Activated T-cell treated with anti-CD3 and anti-CD28 coated beads, Interleukin-2, amount 50 U/mL, for 1 hour (primary cell): ENCODE results near the gene SLC17A2.

Source experiments
- DNase-seq: peaks from one replicate; pipeline ENCODE4 v3.0.0-alpha.2; 2020

The SLC17A2 gene

DNA sequence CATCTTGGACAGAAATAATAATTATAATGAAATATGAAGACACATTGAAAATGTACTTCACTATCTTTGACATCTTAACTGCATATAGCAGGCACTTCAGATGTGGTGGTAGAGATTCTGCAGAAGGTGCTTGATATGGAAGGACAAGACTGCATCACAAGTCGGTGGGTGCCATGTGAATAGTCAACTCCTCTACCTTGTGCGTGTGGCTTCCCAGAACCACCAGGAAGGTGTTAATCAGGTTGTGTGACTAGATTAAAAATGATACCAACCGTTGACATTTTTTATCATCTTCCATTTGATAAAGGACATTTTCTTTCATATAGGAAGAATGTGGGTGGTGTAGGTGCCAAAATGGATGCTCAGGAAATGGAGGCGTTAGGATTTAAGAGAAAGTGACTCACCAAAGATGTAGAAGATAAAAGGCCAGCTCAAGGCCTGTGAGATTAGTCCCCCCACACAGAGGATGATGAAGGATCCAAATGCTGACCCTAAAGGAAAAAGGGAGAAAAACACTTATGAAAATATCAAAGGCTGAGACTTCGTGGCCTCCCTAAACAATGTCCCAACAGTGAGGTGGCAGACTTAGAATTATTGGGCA lies 12.3 kb downstream of the SLC17A2 start:
- DNase-seq: no peak

DNA sequence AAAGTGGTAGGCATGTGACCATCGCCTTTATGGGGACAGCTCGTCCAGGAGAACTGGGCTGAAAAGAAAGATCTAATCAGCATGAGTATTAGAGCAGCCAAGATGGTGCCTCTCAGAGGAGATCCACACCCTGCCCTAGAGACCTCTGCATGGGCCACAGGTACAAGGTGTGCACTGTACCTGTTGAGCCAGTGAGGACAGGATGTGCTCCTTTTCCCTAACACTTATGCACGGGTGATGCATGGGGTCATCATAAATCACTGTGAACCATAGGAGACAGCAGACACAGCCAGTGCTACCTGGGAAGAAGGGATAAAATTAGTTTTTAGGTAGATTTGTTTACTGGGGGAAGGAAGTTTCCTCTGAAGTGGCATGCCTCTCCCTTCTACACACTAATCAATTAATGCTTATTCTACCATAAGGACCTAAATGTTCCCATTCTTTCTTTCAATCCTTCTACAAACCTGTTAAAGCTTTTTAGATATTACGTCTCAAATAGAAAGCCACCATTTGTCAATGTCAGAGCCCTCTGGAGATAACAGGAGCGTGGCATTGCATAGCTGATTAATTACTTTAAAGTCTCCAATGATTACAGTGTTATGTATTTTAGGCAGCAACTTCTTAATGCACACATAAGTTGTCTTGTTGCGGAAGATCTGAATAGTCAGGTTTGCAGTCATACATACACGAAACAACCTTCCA lies 13.6 kb downstream of the SLC17A2 start:
- DNase-seq: no peak

DNA sequence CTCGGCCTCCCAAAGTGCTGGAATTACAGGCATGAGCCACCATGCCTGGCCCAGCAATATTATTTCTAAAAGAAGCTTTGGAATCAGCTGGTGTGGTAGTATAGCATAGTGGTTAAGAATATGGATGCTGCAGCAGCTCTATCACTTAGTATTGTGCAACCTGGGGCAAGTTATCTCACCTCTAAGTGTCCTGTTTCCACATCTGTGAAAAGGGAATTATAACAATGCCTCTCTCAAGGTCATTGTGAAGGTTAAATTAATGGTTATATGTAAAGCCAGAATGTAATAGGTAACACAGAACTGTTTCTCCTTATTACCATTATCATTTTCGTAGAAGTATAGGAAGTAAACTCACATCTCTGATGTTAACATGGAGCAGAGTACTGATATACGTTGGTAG lies 14.2 kb downstream of the SLC17A2 start:
- DNase-seq: no peak

DNA sequence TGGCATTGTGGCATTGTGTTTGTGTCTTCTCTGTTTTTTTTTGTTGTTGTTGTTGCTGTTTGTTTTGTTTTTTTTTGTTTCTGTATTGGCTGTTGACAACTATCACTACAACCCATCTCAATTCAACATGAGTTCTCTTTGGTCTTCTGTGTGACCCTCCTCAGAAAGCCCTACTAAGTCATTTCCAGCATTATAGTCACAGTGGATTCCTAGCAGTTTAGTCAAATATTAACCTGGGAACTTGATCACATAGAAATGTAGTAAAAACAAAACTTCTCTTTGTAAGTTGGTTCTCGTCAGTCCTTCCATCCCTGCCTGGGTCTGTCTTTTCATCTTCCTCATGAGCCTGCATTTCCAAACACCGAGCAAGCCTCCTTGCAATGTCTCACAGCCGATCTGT lies 16.8 kb downstream of the SLC17A2 start:
- DNase-seq: no peak

DNA sequence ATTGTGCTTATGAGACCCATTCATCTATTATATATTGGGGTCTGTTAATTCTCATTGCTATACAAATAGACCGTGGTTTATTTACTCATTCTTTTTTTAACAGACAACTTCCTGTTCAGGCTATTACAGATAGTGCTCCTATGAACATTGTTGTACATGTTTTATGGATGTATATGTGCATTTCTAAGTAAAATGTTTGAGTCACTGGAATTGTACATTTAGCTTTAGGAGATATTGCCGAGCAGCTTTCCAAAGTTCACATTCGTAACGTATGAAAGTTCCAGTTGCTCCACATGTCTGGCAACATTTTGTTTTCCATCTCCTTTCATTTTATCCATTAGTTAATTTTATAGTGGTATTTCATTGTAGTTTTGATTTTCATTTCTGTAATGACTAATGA lies 19.1 kb downstream of the SLC17A2 start:
- DNase-seq: no peak

DNA sequence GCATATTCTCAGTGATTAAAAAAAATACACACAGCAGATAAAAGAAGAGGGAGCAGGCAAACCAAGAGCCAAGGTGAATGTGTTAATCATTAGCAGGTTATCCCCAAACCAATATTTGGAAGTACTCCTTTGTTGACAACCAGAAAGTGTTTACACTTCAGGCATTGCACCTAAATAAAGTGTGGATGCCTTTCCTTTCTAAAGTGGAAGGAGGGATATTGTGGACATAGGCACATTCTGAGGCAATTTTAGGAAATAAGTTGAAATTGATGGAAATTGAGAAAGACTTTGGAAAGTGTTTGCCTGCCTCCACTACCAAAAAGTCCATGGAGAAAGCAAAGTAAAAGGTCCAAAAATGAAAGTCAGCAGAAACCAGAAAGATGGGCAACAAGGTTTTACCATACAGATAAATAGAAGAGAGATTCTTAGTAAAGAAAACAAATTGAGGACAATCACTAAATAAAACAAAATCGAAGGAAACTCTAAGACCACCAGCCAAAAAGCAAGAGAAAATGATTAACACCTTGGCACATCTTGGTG lies 22.9 kb downstream of the SLC17A2 start:
- no peak for DNase-seq

DNA sequence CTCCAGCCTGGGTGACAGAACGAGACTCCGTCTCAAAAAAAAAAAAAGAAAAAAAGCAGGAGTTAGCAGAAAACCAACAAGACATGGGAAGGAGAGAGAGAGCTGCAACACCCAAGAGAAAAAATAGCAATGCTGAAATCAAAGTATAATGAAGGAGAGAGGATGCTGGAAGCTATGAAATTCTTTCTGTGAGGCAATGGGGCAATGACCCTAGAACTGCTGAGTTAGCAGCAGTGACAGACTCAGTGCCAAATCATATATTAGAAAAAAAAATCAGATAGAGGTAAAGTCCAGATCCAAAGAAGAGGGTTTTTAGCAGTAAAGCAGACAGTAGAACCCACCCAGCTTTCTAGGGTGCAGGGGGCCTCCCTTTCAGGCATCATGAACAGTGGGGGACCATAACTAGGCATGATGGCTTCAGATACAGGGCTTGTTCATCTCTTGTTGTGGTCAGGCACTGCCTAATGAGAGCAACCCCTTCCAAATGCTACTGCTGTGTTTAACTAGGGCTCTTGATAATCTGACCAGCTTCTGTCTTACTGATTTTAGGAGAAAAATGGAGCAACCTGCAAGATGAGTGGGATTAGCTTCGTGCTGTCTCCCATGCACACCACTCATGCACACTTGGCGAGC lies 26.9 kb downstream of the SLC17A2 start:
- DNase-seq: no peak

DNA sequence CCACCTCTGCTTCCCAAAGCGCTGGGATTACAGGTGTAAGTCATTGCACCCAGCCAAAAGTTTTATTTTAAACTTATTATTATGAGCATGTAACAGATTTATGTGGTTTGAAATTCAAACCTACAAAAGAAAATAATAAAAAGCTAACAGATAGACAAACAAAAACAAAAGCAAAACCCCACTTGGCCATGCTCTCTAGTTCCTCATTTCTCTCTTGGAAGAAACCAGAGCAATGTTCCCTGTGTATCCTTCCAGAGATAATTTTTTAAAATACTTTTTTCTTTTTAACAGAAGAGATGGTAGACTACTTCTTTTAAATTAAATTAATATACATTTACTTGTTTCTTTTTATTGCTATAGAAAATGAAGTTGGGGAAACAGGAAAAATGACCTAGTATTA lies 28.4 kb downstream of the SLC17A2 start:
- DNase-seq: no peak

DNA sequence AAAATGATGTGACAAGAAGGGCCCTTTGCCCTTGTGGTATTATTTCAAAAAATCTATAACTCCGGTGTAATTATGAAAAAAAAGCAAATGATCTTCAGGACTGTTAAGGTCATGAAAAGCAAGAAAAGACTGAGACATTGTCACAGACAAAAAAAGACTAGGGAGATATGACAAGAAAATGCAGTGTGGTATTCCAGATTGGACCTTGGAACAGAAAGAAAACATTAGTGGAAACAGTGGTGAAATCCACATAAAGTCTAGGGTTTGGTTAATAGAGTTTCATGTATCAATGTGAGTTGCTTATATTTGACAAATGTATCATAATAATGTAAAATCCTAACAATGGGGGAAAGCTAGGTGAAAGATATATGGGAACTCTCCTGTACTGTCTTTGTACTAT lies 29.6 kb downstream of the SLC17A2 start:
- DNase-seq: no peak

DNA sequence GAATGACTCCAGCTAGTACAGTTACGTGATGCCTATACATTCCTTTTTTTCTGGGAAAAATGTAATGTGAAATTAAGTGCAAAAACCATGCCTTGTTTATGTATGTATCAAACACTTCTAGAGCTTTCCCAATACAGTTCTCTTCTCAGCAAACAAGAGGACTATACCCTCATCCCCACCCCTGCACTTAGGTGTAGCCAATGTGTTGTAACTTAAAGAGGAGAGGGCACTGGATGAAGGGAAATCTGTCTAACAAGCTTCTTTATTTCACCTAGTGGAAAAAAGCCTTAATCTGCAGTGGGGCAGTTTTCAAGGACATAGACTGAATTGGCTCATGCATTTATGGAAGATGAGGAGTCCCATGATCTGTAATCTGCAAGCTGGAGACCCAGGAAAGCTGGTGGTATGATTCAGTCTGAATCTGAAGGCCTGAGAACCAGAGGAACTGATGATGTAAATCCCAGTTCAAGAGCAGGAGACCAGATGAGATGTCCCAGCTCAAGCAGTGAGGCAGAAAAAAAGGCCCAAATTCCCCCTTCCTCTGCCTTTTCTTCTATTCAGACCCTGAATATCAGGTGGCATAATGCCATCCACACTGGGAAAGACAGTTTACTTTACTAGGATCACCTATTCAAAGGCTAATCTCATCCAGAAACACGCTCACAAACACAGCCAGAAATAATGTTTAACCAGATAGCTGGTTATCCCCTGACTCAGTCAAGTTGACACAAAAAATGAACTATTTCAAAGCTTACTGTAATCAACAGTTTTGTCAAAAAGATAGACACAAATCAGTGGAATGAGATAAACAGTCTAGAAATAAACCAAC lies 30.7 kb downstream of the SLC17A2 start:
- DNase-seq: no peak

DNA sequence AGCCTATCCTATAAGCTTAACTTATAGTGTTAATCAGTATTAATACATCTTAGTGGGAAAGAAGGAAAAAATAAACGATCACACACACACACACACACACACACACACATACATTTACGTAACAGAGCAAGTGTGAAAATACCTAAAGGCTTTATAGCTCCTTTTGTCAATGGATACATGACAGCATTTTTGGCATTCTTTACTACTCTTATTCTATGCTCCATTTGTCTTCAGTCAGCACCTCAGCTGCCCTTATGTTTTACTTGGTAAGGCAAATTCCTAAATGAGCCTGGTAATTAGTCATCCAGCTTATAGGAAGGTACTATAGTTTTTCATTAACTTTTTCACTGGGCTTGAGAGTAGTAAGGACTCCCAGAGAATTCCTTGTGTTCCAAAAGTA lies 31.4 kb downstream of the SLC17A2 start:
- no peak for DNase-seq

DNA sequence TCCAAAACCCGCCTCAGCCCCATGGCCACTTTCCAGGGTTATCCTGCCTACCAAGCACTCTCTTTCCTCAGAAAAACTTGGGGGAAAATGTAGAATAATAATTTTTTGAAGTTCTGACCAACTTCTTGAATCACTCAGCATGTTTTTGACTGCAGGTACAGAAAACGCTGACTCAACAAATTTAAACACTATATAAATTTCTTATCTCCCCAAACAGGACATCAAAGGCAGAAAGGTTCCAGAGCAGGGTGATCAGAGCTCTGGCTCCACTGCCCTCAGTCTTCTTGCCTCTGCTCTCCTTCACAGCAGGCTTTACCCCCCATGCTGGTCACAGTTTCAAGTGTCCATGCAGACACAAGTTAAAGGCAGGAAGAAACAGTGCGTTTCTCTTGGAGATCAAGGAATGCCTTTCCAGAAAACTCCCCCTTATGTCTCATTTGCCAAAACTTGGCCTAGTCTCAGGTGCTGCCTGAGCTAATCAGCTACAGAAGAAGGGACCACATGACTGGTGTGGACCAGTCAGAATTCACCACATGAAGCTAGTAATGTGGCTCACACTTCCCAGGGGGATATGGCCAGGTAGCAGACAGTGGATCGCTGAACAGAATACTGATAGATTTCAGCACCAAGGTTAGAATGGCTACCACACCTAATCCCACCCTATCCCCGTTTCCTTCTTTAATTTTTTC lies 32.1 kb downstream of the SLC17A2 start:
- DNase-seq: no peak

DNA sequence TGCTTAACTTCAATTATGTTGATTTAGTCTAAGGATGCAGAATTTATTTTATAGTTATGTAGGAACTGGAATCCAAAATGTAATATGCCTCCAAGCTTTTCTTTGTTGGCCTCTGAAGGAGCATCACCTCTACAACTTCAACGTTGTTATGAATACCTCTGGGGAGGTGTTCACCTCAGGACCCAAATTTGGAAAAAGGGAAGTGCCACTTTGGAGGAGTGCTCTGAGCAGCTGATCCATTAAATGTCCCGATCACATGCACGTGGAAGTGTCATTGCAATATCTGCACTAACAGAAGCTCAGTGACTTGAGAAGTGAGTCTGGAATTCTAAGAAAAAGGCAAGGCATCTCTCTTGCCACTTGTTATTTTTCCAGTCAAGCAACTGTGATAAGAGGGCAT lies 34.2 kb downstream of the SLC17A2 start:
- no peak for DNase-seq

DNA sequence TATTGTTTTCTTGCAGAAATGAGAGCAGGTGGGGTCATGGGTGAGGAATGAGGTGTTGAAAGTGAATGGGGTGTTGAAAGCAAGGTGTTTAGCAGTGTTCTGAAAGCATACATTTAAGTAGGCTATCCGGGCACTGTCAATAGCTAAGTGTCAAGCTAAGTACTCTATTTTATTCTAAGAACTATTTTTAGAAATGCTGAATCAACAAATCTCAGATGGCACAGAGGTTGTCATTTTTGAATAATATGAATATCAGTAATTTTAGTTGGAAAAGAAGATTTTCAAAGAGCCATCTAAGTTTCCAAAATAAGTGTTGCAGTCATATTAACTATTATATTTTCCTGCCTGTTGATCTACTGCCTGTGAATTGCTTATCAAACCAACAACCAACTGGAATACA lies 34.7 kb downstream of the SLC17A2 start:
- DNase-seq: no peak

DNA sequence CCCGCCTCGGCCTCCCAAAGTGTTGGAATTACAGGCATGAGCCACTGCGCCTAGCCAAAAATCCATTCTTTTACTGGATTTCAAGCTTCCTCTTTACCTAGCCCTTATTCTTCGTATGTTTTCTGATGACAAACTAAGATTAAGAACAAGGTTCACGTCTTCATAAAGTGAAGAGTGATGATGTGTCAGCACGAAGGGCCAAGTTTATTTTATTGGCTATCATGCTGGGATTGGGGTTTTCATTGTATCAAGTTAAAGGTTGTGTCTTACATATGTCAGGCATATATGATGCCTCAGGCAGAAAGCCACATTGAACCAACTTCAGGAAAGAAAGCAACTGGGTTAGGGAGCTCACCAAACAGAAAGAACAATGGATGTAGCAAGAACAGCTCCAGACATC lies 36.7 kb downstream of the SLC17A2 start:
- no peak for DNase-seq

DNA sequence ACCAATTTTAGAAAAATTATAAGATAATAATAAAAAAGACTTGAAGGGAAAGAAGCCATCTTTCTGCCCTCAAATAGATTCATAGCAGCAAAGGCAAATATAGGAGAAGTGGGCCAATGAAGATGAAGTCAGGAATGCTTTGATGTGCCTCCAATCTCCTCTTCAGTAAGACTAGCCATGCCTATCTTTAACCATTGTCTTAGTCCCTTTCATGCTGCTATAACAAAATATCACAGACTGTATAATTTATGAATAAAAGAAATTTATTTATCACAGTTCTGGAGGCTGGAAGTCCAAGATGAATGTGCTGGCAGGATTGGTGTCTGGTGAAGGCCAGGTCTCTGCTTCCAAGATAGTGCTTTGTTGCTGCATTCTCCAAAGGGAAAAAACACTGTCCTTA lies 37.6 kb downstream of the SLC17A2 start:
- no peak for DNase-seq

DNA sequence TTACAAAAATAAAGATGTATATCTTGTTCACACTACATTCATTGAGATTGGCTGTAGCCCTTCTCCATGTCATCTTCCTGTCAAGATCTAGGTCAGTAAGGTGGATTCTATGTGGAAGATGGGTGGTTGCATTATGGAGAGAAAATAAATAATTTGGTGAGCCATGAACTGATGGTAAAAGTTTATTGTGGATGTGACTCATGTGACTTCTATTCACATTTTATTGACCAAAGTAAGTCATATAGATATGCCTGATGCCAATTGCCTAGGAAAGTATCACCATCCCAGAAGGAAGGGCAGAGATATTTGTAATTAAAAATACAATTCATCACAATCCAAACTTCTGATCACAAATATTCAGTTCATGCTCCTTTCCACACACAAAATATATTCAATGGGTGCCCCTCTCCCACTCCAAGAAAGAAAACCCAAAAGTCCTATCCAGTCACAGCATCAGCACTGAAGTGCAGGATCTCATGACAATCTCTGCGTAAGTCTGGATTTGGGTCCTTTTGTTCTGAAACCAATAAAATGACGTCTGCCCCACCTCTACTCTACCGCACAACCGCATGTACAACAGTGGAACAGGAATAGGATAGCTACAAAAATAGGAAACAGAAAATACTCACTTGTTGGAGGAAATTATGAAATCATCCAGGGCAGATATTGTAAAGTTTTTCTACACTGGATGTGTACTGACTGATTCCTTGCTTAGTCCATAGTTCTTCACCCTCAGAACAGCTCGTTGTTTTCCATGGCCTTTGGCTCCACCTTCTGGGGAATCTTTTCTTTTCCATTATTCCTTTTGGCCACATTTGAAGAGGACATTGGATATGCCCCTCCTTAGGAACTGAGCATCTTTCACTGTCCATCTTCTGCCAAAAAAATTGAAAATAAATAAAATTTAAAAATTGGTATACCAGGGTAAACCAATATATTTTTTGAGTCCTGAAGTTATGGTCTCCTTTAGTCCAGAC lies 40.3 kb downstream of the SLC17A2 start:
- DNase-seq: no peak

DNA sequence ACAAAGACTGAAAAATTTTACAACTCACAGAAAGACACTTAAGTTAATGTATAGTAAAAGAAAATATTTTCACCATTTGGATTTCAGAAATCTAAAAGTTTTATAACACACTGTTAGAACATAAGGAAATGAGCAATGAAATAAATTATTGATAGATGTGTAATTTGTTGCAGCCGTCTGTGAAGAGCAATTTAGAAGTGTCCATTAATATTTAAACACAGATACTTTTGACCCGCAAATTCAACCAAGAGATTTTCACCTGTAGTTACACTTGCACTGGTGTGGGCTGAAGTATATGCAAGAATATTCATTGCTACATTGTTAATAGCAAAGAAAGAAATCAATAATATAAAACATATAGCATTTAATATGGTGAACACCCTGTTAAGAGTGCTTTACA lies 41.9 kb downstream of the SLC17A2 start:
- no peak for DNase-seq

DNA sequence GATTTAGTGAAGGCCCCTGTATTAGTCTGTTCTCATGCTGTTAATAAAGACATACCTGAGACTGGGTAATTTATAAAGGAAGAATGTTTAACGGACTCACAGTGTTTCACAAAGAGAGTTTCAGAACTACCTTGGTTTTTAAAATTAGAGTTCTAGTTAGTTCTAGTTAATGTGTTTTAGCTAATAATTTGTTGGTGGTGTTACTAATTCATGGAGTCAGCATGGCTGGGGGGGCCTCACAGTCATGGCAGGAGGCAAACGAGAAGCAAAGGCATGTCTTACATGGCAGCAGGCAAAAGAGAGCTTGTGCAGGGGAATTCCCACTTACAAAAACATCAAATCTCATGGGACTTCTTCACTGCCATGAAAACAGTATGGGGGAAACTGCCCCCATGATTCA lies 44.4 kb downstream of the SLC17A2 start:
- DNase-seq: no peak

DNA sequence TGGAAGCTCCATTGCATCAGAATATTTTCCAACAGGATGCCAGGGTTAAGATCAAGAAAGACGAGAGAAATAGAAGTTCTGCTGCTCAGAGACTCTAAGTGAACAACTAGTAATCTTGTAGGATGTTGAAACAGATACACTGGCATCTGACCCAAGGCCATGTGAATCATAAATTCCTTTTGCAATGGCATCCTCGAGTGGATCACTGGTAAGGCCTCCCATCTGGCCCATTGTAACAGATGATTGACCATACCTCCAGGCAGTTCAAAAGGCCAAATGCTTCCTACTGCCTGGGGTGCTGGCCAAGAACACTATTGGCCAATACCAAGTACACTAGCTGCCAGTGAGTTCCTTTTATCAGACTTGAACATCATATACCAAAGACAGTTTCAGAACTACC lies 46.5 kb downstream of the SLC17A2 start:
- no peak for DNase-seq

DNA sequence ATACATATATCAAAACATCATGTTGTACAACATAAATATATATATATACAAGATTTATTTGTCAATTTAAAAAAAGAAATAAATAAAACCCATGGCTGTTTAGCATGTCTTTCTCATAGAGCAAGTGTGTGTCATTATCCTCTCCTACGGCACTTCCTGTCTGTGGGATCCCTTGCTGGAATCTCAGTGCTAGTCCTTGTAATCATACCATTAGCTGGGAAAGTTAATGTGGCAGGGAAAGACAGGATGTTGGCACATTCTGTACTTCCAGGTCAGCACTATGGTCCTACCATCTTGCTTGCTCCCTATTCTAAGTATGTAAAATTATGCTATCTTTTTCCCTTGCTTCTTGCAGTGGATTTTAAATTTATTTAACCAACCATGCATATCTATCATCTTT lies 47.0 kb downstream of the SLC17A2 start:
- no peak for DNase-seq

DNA sequence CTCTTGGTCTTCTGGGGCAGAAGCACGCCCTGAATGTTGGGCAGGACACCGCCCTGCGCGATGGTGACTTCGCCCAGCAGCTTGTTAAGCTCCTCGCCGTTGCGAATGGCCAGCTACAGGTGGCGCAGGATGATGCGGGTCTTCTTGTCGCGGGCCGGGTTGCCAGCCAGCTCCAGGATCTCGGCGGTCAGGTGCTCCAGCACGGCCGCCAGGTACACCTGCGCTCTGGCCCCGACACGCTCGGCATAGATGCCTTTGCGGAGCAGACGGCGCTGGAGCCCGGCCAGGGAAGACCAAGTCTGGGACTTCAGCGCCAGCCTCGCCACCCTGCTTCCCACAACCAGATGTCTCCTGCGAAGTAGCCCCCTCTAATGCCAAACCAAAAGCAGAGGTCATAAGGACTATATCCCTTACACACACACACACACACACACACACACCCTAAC lies 48.4 kb downstream of the SLC17A2 start:
- DNase-seq: peak; percentile 65
